ENCODE results near the gene CD22. TPM values are rescaled to one million over a fixed set of nuclear protein-coding genes. Genes with fewer than 3 reads are reported as not detected.
A peak's percentile ranks its signal among the peaks of the same experiment; 100 is the strongest.
"Not testable (repeated sequence)": the region's sequence is repeated elsewhere in the genome, so short reads cannot be mapped to it uniquely, and the experiment has no call there.

Gene CD22
- total RNA-seq, 1 donor from 2014 or later = not detected

DNA sequence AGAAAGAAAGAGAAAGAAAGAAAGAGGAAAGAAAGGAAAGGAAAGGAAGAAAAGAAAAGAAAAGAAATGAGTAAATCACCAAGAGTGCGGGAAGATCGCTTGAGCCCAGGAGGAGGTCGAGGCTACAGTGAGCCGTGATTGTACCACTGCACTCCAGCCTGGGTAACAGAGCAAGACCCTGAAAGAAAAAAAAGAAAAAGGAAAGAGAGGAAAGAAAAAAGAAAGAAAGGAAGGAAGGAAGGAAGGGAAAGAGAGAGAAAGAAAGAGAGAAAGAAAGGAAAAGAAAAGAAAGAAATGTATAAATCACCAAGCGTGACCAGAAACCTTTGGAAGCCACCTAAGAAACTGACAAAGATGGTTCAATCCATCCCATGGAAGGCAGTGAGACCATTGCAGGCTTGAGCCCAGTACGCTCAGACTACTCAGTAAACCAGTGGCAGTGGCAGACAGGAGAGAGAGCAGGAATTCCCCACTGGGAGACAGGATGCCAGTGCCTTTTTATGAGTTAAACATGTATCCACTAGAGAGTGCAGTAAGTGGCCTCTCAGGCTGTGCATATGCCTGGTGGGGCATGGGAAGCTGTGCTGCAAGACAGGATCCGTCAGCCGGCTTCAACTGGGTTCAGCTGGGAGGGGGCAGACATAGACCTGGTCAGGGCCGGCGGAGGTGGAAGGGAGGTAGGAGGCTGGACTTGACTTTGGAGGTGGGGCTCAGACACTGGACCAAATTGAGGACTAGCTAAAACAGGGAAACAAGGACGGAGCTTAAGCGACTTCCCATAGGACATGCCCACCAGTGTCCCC, 46.7 kb downstream of the CD22 start:
- H3K27me3 ChIP-seq (ENCODE audit: low read depth) = peaks cover 12% of the 10 kb centered on the region
- H3K27ac ChIP-seq (replicated peaks) = no peak overlapping the region
- H3K36me3 ChIP-seq = no peaks in the 10 kb centered on the region
- no peak overlapping the region for H3K4me3 ChIP-seq
- no peaks in the 10 kb centered on the region for H3K9me3 ChIP-seq (replicated peaks)
- peaks cover 8% of the 10 kb centered on the region for H3K4me1 ChIP-seq
- intact Hi-C loops (cut with micrococcal nuclease) = no loop called here
- TF ChIP-seq, protein P1, sequence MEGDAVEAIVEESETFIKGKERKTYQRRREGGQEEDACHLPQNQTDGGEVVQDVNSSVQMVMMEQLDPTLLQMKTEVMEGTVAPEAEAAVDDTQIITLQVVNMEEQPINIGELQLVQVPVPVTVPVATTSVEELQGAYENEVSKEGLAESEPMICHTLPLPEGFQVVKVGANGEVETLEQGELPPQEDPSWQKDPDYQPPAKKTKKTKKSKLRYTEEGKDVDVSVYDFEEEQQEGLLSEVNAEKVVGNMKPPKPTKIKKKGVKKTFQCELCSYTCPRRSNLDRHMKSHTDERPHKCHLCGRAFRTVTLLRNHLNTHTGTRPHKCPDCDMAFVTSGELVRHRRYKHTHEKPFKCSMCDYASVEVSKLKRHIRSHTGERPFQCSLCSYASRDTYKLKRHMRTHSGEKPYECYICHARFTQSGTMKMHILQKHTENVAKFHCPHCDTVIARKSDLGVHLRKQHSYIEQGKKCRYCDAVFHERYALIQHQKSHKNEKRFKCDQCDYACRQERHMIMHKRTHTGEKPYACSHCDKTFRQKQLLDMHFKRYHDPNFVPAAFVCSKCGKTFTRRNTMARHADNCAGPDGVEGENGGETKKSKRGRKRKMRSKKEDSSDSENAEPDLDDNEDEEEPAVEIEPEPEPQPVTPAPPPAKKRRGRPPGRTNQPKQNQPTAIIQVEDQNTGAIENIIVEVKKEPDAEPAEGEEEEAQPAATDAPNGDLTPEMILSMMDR (IDR thresholded peaks at IDR 0.05; ENCODE audit: borderline replicate concordance) = no peak
- no peak for DNase-seq

DNA sequence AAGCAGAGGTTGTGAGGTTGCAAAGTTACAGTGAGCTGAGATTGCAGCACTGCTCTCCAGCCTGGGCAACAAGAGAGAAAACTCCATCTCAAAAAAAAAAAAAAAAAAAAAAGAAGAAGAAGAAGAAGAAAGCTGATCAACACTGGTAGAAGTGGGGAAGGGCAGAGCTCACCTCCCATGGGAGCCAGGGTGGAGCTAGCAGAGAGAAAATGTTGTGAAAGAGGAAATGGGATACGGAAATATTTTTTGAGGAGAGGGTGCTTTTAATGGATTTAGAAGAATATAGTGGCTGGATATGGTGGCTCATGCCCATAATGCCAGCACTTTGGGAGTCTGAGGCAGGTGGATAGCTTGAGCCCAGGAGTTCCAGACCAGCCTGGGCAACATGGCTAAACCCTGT, 48.7 kb downstream of the CD22 start:
- TF ChIP-seq, protein P1 (IDR thresholded peaks at IDR 0.05; ENCODE audit: borderline replicate concordance) = no peak
- peaks cover 14% of the 10 kb centered on the region for H3K27me3 ChIP-seq (ENCODE audit: low read depth)
- intact Hi-C loops (cut with micrococcal nuclease) = no loop called here
- H3K27ac ChIP-seq (replicated peaks) = peak overlapping the region; percentile 63
- peak; percentile 36 for DNase-seq
- H3K4me3 ChIP-seq = no peak overlapping the region
- H3K9me3 ChIP-seq (replicated peaks) = no peaks in the 10 kb centered on the region
- H3K36me3 ChIP-seq = no peaks in the 10 kb centered on the region
- peaks cover 12% of the 10 kb centered on the region for H3K4me1 ChIP-seq

DNA sequence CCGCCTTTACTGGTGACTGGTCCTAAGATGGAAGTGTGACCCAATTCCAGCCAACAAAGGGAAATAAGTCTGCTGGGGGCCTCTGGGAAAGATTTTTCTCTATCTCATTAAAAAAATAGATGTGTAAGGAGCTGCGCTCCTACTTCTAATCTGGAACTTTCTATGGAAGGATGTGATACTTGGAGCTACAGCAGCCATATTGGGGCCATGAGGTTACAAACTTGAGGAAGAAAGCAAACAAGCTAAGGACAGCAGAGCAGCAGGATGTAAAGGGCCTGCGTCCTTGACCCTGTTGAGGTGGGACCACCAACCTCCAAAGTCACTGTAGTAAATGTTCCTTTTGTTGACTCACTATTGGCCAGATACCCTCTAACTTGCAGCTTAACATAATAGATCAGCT, 49.4 kb downstream of the CD22 start:
- H3K4me1 ChIP-seq = peaks cover 12% of the 10 kb centered on the region
- H3K9me3 ChIP-seq (replicated peaks) = no peaks in the 10 kb centered on the region
- TF ChIP-seq, protein P1 (IDR thresholded peaks at IDR 0.05; ENCODE audit: borderline replicate concordance) = no peak
- H3K27ac ChIP-seq (replicated peaks) = peak overlapping the region; percentile 42
- H3K36me3 ChIP-seq = no peaks in the 10 kb centered on the region
- no peak overlapping the region for H3K4me3 ChIP-seq
- H3K27me3 ChIP-seq (ENCODE audit: low read depth) = peaks cover 17% of the 10 kb centered on the region
- intact Hi-C loops (cut with micrococcal nuclease) = no loop called here
- DNase-seq = no peak

DNA sequence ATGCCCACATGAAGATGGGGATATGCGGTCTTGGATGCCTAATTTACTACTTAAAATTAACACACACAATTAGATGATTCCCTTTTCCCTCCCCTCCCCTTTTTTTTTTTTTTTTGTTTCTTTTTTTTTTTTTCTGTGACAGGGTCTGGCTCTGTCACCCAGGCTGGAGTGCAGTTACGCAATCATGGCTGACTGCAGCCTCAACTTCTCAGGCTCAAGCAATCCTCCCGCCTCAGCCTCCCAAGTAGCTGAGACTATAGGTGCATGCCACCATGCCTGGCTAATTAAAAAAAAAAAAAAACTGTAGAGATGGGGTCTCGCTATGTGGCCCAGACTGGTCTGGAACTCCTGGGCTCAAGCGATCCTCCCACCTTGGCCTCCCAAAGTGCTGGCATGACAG, 50.6 kb downstream of the CD22 start:
- H3K9me3 ChIP-seq (replicated peaks); H3K36me3 ChIP-seq; intact Hi-C loops (cut with micrococcal nuclease); DNase-seq; H3K4me3 ChIP-seq: not testable (repeated sequence)
- Histone ChIP-seq H3K4me1 (peaks cover 12% of the 10 kb centered on the region), H3K27me3 (ENCODE audit: low read depth) (peaks cover 17% of the 10 kb centered on the region), H3K27ac (replicated peaks) (peak overlapping the region; percentile 33)

DNA sequence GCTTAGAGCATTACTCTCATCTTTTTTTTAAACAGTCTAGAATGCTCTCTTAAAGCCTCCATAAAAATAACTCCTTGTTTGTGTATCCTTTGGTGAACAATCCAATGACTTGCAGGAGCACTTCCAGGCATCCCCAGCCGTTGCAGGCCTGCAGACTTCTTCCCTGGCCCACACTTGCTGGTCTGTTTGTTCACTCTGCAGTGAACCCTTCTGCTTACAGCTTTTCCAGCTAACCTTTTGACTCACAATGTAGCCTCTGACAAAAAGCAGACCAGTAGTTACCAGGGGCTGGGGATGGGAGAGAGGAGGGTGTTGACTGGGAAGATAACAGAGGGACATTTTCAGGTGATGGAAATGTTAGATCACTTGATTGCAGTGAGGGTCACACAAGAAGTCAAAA, 51.0 kb downstream of the CD22 start:
- no peak for DNase-seq
- intact Hi-C loops (cut with micrococcal nuclease) = no loop called here
- Histone ChIP-seq H3K4me3 (no peak overlapping the region), H3K4me1 (peaks cover 12% of the 10 kb centered on the region), H3K27me3 (ENCODE audit: low read depth) (peaks cover 17% of the 10 kb centered on the region), H3K9me3 (replicated peaks) (peaks cover under 1% of the 10 kb centered on the region), H3K27ac (replicated peaks) (peak overlapping the region; percentile 34), H3K36me3 (no peaks in the 10 kb centered on the region)
- TF ChIP-seq, protein P1 (IDR thresholded peaks at IDR 0.05; ENCODE audit: borderline replicate concordance) = no peak

DNA sequence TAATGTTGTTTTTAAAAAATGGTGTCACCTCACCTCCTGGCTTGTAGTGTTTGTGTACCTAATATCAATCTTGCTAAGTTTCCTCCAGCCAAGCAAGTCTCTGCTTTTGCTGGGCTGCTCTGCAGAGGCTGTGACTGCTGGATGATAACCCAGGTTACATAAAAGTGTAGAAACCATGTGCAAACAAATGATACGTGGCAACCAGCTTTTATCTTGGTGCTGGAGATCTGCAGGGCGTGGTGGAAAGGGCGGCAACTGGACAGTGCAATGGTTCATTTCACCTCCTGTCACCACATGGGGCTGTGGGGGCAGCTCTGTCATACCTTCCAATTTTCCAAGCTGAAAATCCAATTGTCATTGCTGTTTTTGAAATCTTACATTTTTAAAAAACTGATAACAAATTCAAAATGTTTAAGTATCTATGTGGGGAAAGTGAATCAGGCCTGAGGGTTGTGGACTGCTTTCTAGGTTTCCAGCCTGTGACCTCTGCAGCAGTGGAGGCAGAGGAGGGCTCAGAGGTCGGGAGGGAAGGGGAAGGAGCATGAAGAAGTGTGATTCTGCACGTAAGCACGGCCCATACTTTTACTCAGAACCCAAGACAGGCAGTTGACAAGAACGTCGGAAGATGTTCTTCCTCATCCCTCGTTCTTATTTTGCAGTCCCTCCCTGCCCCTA, 51.6 kb downstream of the CD22 start:
- Histone ChIP-seq H3K27ac (replicated peaks) (peak overlapping the region; percentile 34), H3K36me3 (no peaks in the 10 kb centered on the region), H3K4me1 (peaks cover 12% of the 10 kb centered on the region), H3K27me3 (ENCODE audit: low read depth) (peaks cover 15% of the 10 kb centered on the region), H3K4me3 (no peak overlapping the region), H3K9me3 (replicated peaks) (peaks cover 6% of the 10 kb centered on the region)
- DNase-seq = no peak
- intact Hi-C loops (cut with micrococcal nuclease) = no loop called here
- TF ChIP-seq, protein P1 (IDR thresholded peaks at IDR 0.05; ENCODE audit: borderline replicate concordance) = no peak
